Peyer's patch (tissue), 4 donors: ENCODE results near the gene TMC3. TPM values are rescaled to one million over a fixed set of nuclear protein-coding genes. Genes with fewer than 3 reads are reported as not detected.

Source experiments
- DNase-seq, 3 donors: peaks; one replicate each; pipeline ENCODE4 v3.0.0-alpha.2; 2017 to 2019
- H3K27ac ChIP-seq, 4 donors: fragments of 200-600 bp; sonication (generic); one replicate each; pipeline ENCODE4 v1.5.1; 2016 to 2019
- H3K27me3 ChIP-seq, 2 donors: fragments of 200-600 bp; sonication (generic); one replicate each; pipeline ENCODE4 v1.5.1; 2019
- H3K36me3 ChIP-seq, 3 donors: fragments of 200-600 bp; sonication (generic); one replicate each; pipeline ENCODE4 v1.5.1; 2016 to 2019
- H3K4me1 ChIP-seq, 4 donors: fragments of 200-600 bp; sonication (generic); one replicate each; pipeline ENCODE4 v1.5.1; 2016 to 2019
- H3K4me3 ChIP-seq, 4 donors: fragments of 200-600 bp; sonication (generic); 1 replicate in 3 of 4; 2 replicates in 1 of 4; pipeline ENCODE4 v1.5.1; 2016 to 2019; ENCODE audit warnings: mild to moderate bottlenecking in 1 of 4
- H3K9me3 ChIP-seq, 4 donors: fragments of 200-600 bp; sonication (generic); one replicate each; pipeline ENCODE4 v1.5.1; 2016 to 2019; ENCODE audit warnings: mild to moderate bottlenecking in 1 of 4
- CTCF ChIP-seq, 6 experiments: fragments of 450-650 bp in 4 of 6; fragments of 200-600 bp in 2 of 6; sonication (generic) in 1 of 6; IDR thresholded peaks; one replicate each; pipeline ENCODE4 v1.5.1; 2017 to 2019; ENCODE audit warnings: antibody characterized with exemption in 6 of 6, mild to moderate bottlenecking in 3 of 6, moderate library complexity in 1 of 6
- POLR2A ChIP-seq, 2 donors: fragments of 450-650 bp; IDR thresholded peaks; one replicate each; pipeline ENCODE4 v1.5.1; 2017; ENCODE audit warnings: antibody characterized with exemption in 2 of 2, mild to moderate bottlenecking in 2 of 2, moderate library complexity in 2 of 2
- total RNA-seq, 4 donors: library from RNA; depleted of rRNA; stranded (reverse); fragments of >200 nt; gene quantifications; one replicate each; pipeline ENCODE4 v1.1.0, GENCODE V29; 2016

The TMC3 gene
- total RNA-seq, 4 donors from 2014 or later, result not detected

DNA sequence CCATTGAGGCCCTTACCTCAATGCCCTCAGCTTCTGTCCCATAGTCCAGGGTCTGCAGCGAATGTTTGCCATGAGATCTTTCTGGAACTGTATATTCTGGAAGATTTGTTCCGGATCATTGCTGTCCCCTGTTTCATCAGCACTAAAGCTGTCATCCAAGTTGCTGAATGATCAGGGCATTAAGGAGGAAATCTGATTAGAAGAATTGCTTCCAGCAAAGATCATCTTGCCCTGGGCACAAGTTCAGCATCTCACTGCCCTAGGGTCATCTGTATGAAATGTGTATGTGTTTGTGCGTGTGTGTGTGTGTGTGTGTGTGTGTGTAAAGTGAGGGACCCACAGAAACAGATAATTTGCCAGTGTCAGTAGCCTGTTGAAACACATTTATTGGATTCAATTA, 1.4 kb downstream of the TMC3 start:
- H3K4me3 ChIP-seq, result no peak overlapping the region

GRCh38 chr15:81363718-81364500, 10.1 kb downstream of the TMC3 start:
- DNase-seq, result no peak
- Histone ChIP-seq H3K27ac (no peak overlapping the region), H3K27me3 (no peaks in the 10 kb centered on the region), H3K4me3 (no peak overlapping the region), H3K36me3 (no peaks in the 10 kb centered on the region), H3K4me1 (no peaks in the 10 kb centered on the region), H3K9me3 (no peaks in the 10 kb centered on the region)
- TF ChIP-seq POLR2A (IDR thresholded peaks at IDR 0.05), result no peak
- no peak for TF ChIP-seq CTCF (IDR thresholded peaks at IDR 0.05)

More for the DNA sequence above, 1.4 kb downstream of the TMC3 start:
- TF ChIP-seq CTCF (IDR thresholded peaks at IDR 0.05), result no peak
- TF ChIP-seq POLR2A (IDR thresholded peaks at IDR 0.05), result no peak
- no peak overlapping the region for H3K27ac ChIP-seq
- H3K4me1 ChIP-seq, result no peaks in the 10 kb centered on the region
- no peaks in the 10 kb centered on the region for H3K9me3 ChIP-seq
- no peak for DNase-seq
- no peaks in the 10 kb centered on the region for H3K36me3 ChIP-seq
- no peaks in the 10 kb centered on the region for H3K27me3 ChIP-seq

DNA sequence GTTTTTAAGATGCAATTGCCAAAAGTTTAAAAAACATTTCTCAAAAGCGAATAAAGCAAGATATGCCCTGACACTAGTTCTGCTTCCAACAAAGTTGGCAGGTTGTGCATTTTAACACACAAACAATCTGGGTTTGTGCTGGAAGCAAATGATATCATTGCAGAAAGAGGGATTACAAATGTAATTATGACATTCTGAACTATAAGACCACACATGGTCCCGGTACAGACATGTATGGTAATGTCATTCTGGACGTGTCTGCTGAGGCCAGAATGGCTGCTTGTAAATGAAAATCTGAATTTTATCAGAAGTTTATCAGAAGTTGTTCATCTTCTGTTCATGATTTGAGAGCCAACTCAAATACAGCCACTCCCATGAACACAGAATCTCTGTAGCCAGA, 10.7 kb downstream of the TMC3 start:
- Histone ChIP-seq H3K36me3 (no peaks in the 10 kb centered on the region), H3K27ac (no peak overlapping the region), H3K9me3 (no peaks in the 10 kb centered on the region), H3K27me3 (no peaks in the 10 kb centered on the region), H3K4me3 (no peak overlapping the region), H3K4me1 (no peaks in the 10 kb centered on the region)
- TF ChIP-seq CTCF (IDR thresholded peaks at IDR 0.05) (no peak), POLR2A (IDR thresholded peaks at IDR 0.05) (no peak)
- no peak for DNase-seq

DNA sequence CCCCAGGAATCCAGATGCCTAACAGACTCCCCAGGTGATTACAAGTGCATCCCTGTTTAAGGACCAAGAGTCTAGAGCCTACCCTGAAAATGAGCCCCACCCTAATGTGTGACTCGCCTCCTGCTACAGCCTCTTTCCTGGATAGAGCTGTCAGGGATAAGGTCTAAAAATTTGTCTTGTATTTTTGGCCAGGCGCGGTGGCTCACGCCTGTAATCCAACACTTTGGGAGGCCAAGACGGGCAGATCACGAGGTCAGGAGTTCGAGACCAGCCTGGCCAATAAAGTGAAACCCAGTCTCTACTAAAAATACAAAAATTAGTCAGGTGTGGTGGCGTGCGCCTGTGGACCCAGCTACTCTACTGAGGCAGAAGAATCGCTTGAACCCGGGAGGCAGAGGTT, 11.2 kb downstream of the TMC3 start:
- DNase-seq, result no peak
- Histone ChIP-seq H3K36me3 (no peaks in the 10 kb centered on the region), H3K27ac (no peak overlapping the region), H3K4me1 (no peaks in the 10 kb centered on the region), H3K27me3 (no peaks in the 10 kb centered on the region), H3K9me3 (no peaks in the 10 kb centered on the region), H3K4me3 (no peak overlapping the region)
- TF ChIP-seq CTCF (IDR thresholded peaks at IDR 0.05) (no peak), POLR2A (IDR thresholded peaks at IDR 0.05) (no peak)

DNA sequence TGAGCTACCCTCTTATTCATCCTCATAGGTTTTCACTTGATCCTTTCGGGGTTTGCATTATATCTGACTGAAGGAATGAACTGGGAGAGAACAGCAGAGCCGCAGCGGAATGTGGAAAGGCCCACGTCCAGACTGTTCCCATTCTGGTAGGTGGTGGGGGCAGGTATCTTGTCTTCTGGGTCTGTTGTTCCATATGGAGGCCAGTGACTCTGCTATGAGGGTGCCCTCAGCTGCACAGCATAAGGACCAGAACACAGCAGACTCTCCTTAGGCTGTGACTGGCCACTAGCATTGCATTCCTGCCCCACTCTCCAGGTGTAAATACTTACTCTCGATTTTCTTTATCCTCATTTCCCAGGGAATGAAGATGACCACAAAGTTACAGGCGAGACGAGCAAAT, 12.1 kb downstream of the TMC3 start:
- Histone ChIP-seq H3K36me3 (no peaks in the 10 kb centered on the region), H3K27ac (no peak overlapping the region), H3K27me3 (no peaks in the 10 kb centered on the region), H3K4me1 (no peaks in the 10 kb centered on the region), H3K9me3 (no peaks in the 10 kb centered on the region), H3K4me3 (no peak overlapping the region)
- no peak for TF ChIP-seq POLR2A (IDR thresholded peaks at IDR 0.05)
- TF ChIP-seq CTCF (IDR thresholded peaks at IDR 0.05), result no peak
- DNase-seq, result no peak
